Nephron progenitor cell (in vitro differentiated cells): ENCODE measurements around the gene GRAMD1A.
A peak's percentile ranks its signal among the peaks of the same experiment; 100 is the strongest.

Experiments used
- DNase-seq: peaks from one replicate; pipeline ENCODE4 v3.0.0; 2021
- H3K27ac Mint-ChIP-seq: 2 replicates; pipeline ENCODE4 v1.8.0; 2021; ENCODE audit warnings: mild to moderate bottlenecking, moderate library complexity, mixed read lengths
- H3K27me3 Mint-ChIP-seq: 2 replicates; pipeline ENCODE4 v1.8.0; 2021; ENCODE audit warnings: mild to moderate bottlenecking, low read depth, mixed read lengths; ENCODE audit not compliant: poor library complexity
- H3K36me3 Mint-ChIP-seq: 2 replicates; pipeline ENCODE4 v1.8.0; 2021; ENCODE audit warnings: low read depth, mixed read lengths
- H3K4me1 Mint-ChIP-seq: 2 replicates; pipeline ENCODE4 v1.8.0; 2021; ENCODE audit warnings: mixed read lengths
- H3K4me3 Mint-ChIP-seq: 2 replicates; pipeline ENCODE4 v1.8.0; 2021; ENCODE audit warnings: mild to moderate bottlenecking, moderate library complexity, mixed read lengths
- H3K9me3 Mint-ChIP-seq: 2 replicates; pipeline ENCODE4 v1.8.0; 2021; ENCODE audit warnings: mild to moderate bottlenecking, moderate library complexity, mixed read lengths
- TF ChIP-seq, protein P1 (sequence below): fragments of 200-600 bp; sonication (generic); IDR thresholded peaks from 2 replicates; pipeline ENCODE4 v1.5.0; 2021; ENCODE audit warnings: antibody characterized with exemption

The GRAMD1A gene

GRCh38 chr19:35075202-35076025 lies 75.3 kb downstream of the GRAMD1A start:
- H3K27me3 Mint-ChIP-seq = peaks cover 15% of the 10 kb centered on the region
- no peak for DNase-seq
- H3K36me3 Mint-ChIP-seq = no peaks in the 10 kb centered on the region
- peaks cover 10% of the 10 kb centered on the region for H3K4me1 Mint-ChIP-seq
- H3K27ac Mint-ChIP-seq = peak overlapping the region; percentile 65
- H3K4me3 Mint-ChIP-seq = no peak overlapping the region
- TF ChIP-seq, protein P1, sequence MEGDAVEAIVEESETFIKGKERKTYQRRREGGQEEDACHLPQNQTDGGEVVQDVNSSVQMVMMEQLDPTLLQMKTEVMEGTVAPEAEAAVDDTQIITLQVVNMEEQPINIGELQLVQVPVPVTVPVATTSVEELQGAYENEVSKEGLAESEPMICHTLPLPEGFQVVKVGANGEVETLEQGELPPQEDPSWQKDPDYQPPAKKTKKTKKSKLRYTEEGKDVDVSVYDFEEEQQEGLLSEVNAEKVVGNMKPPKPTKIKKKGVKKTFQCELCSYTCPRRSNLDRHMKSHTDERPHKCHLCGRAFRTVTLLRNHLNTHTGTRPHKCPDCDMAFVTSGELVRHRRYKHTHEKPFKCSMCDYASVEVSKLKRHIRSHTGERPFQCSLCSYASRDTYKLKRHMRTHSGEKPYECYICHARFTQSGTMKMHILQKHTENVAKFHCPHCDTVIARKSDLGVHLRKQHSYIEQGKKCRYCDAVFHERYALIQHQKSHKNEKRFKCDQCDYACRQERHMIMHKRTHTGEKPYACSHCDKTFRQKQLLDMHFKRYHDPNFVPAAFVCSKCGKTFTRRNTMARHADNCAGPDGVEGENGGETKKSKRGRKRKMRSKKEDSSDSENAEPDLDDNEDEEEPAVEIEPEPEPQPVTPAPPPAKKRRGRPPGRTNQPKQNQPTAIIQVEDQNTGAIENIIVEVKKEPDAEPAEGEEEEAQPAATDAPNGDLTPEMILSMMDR = no peak
- H3K9me3 Mint-ChIP-seq = peaks cover 3% of the 10 kb centered on the region

- Mint-ChIP-seq H3K4me1 (peaks cover 10% of the 10 kb centered on the region), H3K4me3 (no peak overlapping the region), H3K27ac (no peak overlapping the region), H3K9me3 (no peaks in the 10 kb centered on the region), H3K36me3 (no peaks in the 10 kb centered on the region), H3K27me3 (peaks cover 15% of the 10 kb centered on the region)
- no peak for DNase-seq
- TF ChIP-seq, protein P1 = no peak
Measured at GRCh38 chr19:35076026-35076370, 75.9 kb downstream of the GRAMD1A start.
